ENCODE results near the gene PFDN6. TPM values are rescaled to one million over a fixed set of nuclear protein-coding genes. Genes with fewer than 3 reads are reported as not detected.

PFDN6 gene
- total RNA-seq, 1 donor from 2014 or later = 47.8 TPM

Small RNAs within 50 kb of the gene (microRNA-seq; reads per million reads assigned to microRNA genes)
- not detected for gene MIR6834
- gene MIR6873 = not detected

Other genes starting within 250 kb of the PFDN6 start
- 28.8 TPM for gene HLA-DPA1, start 216.0 kb upstream of the PFDN6 start, total RNA-seq
- gene HLA-DPB1, start 213.6 kb upstream of the PFDN6 start, total RNA-seq = 34.1 TPM
- gene COL11A2, start 97.1 kb upstream of the PFDN6 start, total RNA-seq = 1.3 TPM
- gene RXRB, start 88.9 kb upstream of the PFDN6 start, total RNA-seq = 40.3 TPM
- gene SLC39A7, start 88.7 kb upstream of the PFDN6 start, total RNA-seq = 50.5 TPM
- 18.2 TPM for gene HSD17B8, start 84.9 kb upstream of the PFDN6 start, total RNA-seq
- gene RING1, start 81.1 kb upstream of the PFDN6 start, total RNA-seq = 28.4 TPM
- gene VPS52, start 17.7 kb upstream of the PFDN6 start, total RNA-seq = 35.1 TPM
- 950 TPM for gene RPS18, start 17.5 kb upstream of the PFDN6 start, total RNA-seq
- gene B3GALT4, start 12.5 kb upstream of the PFDN6 start, total RNA-seq = 7.5 TPM
- gene WDR46, start 362 bp upstream of the PFDN6 start, total RNA-seq = 13.3 TPM
- gene RGL2, start 9.3 kb downstream of the PFDN6 start, total RNA-seq = 59.4 TPM
- 92.3 TPM for gene TAPBP, start 24.5 kb downstream of the PFDN6 start, total RNA-seq
- gene ZBTB22, start 28.1 kb downstream of the PFDN6 start, total RNA-seq = 13.3 TPM
- gene DAXX, start 33.4 kb downstream of the PFDN6 start, total RNA-seq = 17.7 TPM
- gene KIFC1, start 102.2 kb downstream of the PFDN6 start, total RNA-seq = 0.49 TPM
- gene PHF1, start 121.4 kb downstream of the PFDN6 start, total RNA-seq = 52.2 TPM
- gene CUTA, start 128.5 kb downstream of the PFDN6 start, total RNA-seq = 107 TPM
- 6.5 TPM for gene SYNGAP1, start 130.5 kb downstream of the PFDN6 start, total RNA-seq
- gene ZBTB9, start 165.0 kb downstream of the PFDN6 start, total RNA-seq = 4.9 TPM

Measured in left ventricle myocardium inferior (tissue), 1 donor.